Measurements from ENCODE around the gene EVA1C.

- TF ChIP-seq CTCF (IDR thresholded peaks at IDR 0.05 in 2 of 3, conservative IDR thresholded peaks at IDR 0.05 in 1 of 3; ENCODE audit: borderline replicate concordance in 1 of 3, insufficient read depth in 1 of 3, low read depth in 2 of 3, low read length in 2 of 3) (no peak), TCF7L2 (IDR thresholded peaks at IDR 0.05; ENCODE audit: borderline replicate concordance, extremely low read depth, insufficient read depth, insufficient read length) (no peak), CEBPB (IDR thresholded peaks at IDR 0.05; ENCODE audit: low read depth) (no peak), POLR2A (IDR thresholded peaks at IDR 0.05; ENCODE audit: borderline replicate concordance, extremely low read depth, insufficient read depth, insufficient read length) (no peak), REST (IDR thresholded peaks at IDR 0.05; ENCODE audit: low read depth) (no peak), SP1 (IDR thresholded peaks at IDR 0.05; ENCODE audit: low read depth) (no peak), EZH2 (IDR thresholded peaks at IDR 0.05) (no peak), ZBTB33 (IDR thresholded peaks at IDR 0.05; ENCODE audit: extremely low read depth, insufficient replicate concordance, low read length) (no peak)
These were observed 11.7 kb downstream of the EVA1C start for GRCh38 chr21:32424191-32424535.

Measured in HCT116 (cell line).